Measurements from ENCODE around the gene TMEM218. TPM values are rescaled to one million over a fixed set of nuclear protein-coding genes. Genes with fewer than 3 reads are reported as not detected.
A peak's percentile ranks its signal among the peaks of the same experiment; 100 is the strongest.

TMEM218 gene
- total and polyA plus RNA-seq, 10 of the 15 experiments (the other 5 are each of a cell fraction or from before 2014, with no cell fraction given) = 11.2 to 50.3 (median 28.8) TPM

DNA sequence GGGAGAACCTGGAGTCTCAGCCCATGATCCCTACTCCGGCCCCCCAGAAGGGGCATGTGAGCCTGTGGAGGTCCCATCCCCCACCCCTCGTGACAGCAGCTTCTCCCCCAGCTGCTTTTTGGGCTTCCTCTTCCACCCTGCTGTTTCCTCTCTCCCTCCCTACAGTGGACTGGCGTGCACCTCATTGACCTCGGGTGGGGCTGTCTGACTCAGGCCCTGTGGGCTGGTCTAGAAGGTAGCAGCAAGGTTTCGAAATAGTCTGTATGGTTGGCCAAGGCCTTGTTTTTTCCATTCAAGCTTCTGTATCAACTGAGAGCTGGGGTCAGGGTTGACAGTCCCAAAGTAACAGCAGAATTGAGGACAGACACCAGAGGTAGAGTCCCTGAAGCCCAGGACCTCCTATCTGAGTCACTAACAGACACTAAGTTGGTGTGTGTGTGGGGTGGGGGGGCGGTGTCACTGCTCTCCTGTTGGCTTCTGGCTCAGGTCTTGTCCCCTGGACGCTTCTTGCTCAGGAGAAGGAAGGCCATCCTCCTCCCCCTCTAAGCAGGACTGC lies 40.6 kb downstream of the TMEM218 start (continued):
- TF ChIP-seq, protein P1, sequence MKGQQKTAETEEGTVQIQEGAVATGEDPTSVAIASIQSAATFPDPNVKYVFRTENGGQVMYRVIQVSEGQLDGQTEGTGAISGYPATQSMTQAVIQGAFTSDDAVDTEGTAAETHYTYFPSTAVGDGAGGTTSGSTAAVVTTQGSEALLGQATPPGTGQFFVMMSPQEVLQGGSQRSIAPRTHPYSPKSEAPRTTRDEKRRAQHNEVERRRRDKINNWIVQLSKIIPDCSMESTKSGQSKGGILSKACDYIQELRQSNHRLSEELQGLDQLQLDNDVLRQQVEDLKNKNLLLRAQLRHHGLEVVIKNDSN (IDR thresholded peaks at IDR 0.05; ENCODE audit: borderline replicate concordance, extremely low read length, insufficient read depth, low read depth, low read length) = peak; percentile 24
- TF ChIP-seq, protein P2, sequence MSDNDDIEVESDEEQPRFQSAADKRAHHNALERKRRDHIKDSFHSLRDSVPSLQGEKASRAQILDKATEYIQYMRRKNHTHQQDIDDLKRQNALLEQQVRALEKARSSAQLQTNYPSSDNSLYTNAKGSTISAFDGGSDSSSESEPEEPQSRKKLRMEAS (IDR thresholded peaks at IDR 0.05; ENCODE audit: low read depth, low read length) = 0 out of 2 replicates have a peak, but pooled peaks have one; percentile 54
- TF ChIP-seq GABPA (IDR thresholded peaks at IDR 0.05; ENCODE audit: low read depth) (no peak), SMAD5 (IDR thresholded peaks at IDR 0.05; ENCODE audit: low read depth) (no peak), KDM1A (IDR thresholded peaks at IDR 0.05; ENCODE audit: borderline replicate concordance) (no peak), SREBF1 (IDR thresholded peaks at IDR 0.05; ENCODE audit: low read length) (no peak), EED (IDR thresholded peaks at IDR 0.05; ENCODE audit: low read depth) (peak; percentile 31; the same call in 1 of the 2 replicates), CREM (IDR thresholded peaks at IDR 0.05; ENCODE audit: low read depth) (no peak), TARDBP (IDR thresholded peaks at IDR 0.05; ENCODE audit: borderline replicate concordance) (no peak), YBX1 (IDR thresholded peaks at IDR 0.05) (no peak), ZNF207 (IDR thresholded peaks at IDR 0.05; ENCODE audit: borderline replicate concordance) (no peak), SUZ12 (IDR thresholded peaks at IDR 0.05; ENCODE audit: unreplicated experiment) (no peak), SMC3 (IDR thresholded peaks at IDR 0.05; ENCODE audit: borderline replicate concordance, low read length) (0 out of 2 replicates have a peak, but pooled peaks have one; percentile 1), HSF1 (IDR thresholded peaks at IDR 0.05; ENCODE audit: low read depth, low read length) (no peak), RFX5 (IDR thresholded peaks at IDR 0.05; ENCODE audit: low read depth, low read length) (no peak), RAD51 (IDR thresholded peaks at IDR 0.05) (peak; percentile 59; the same call in 1 of the 2 replicates), POLR2A (IDR thresholded peaks at IDR 0.05; ENCODE audit: low read depth, low read length) (peak; percentile 34; the same call in 1 of the 2 replicates), CHD2 (IDR thresholded peaks at IDR 0.05; ENCODE audit: borderline replicate concordance, low read depth, low read length) (peak; percentile 78; the same call in 1 of the 2 replicates), PAX5 (IDR thresholded peaks at IDR 0.05; ENCODE audit: borderline replicate concordance, low read depth, low read length) (0 out of 2 replicates have a peak, but pooled peaks have one; percentile 50), PML (IDR thresholded peaks at IDR 0.05; ENCODE audit: low read length) (no peak), BMI1 (IDR thresholded peaks at IDR 0.05; ENCODE audit: borderline replicate concordance) (no peak), MYC (IDR thresholded peaks at IDR 0.05; ENCODE audit: insufficient read depth, insufficient read length, insufficient replicate concordance, low read length, severe bottlenecking) (no peak), DPF2 (IDR thresholded peaks at IDR 0.05) (peak; percentile 59), MEF2B (IDR thresholded peaks at IDR 0.05; ENCODE audit: partially characterized antibody, poor library complexity, severe bottlenecking) (peak; percentile 10), PRDM15 (CRISPR knock-in tag; IDR thresholded peaks at IDR 0.05) (no peak), NBN (IDR thresholded peaks at IDR 0.05) (no peak)
